ENCODE results near the gene ARHGAP19. TPM values are rescaled to one million over a fixed set of nuclear protein-coding genes. Genes with fewer than 3 reads are reported as not detected.

ARHGAP19 gene
- total and polyA plus RNA-seq, 9 of the 15 experiments (the other 6 are each of a cell fraction or from before 2014, with no cell fraction given), result 14.8 to 49.5 (median 26.8) TPM

DNA sequence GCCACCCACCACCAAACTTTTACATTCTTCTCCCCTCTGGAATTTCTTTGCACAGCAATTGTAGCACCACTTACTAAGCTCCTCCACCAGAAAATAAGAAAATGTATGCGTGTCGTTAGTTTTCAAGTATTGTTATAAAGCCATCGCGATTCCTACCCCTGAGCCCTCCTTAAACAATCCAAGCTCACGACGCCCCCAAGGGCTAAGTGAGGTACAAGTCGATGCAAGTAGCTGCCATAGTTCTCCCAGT, 40.8 kb upstream of the ARHGAP19 start (continued):
- TF ChIP-seq, protein P1, sequence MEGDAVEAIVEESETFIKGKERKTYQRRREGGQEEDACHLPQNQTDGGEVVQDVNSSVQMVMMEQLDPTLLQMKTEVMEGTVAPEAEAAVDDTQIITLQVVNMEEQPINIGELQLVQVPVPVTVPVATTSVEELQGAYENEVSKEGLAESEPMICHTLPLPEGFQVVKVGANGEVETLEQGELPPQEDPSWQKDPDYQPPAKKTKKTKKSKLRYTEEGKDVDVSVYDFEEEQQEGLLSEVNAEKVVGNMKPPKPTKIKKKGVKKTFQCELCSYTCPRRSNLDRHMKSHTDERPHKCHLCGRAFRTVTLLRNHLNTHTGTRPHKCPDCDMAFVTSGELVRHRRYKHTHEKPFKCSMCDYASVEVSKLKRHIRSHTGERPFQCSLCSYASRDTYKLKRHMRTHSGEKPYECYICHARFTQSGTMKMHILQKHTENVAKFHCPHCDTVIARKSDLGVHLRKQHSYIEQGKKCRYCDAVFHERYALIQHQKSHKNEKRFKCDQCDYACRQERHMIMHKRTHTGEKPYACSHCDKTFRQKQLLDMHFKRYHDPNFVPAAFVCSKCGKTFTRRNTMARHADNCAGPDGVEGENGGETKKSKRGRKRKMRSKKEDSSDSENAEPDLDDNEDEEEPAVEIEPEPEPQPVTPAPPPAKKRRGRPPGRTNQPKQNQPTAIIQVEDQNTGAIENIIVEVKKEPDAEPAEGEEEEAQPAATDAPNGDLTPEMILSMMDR (IDR thresholded peaks at IDR 0.05 in 2 of 3, conservative IDR thresholded peaks at IDR 0.05 in 1 of 3; ENCODE audit: insufficient read depth in 2 of 3, low read depth in 1 of 3, low read length in 3 of 3), result peak; percentile 12 to 30 (median 20); a peak in 2 of 6 replicates
- no peak for TF ChIP-seq ZNF551 (CRISPR knock-in tag; IDR thresholded peaks at IDR 0.05)
- no peak for TF ChIP-seq ZNF699 (CRISPR knock-in tag; IDR thresholded peaks at IDR 0.05; ENCODE audit: insufficient replicate concordance)
- TF ChIP-seq HOXB6 (CRISPR knock-in tag; IDR thresholded peaks at IDR 0.05; ENCODE audit: borderline replicate concordance), result no peak
- no peak for TF ChIP-seq MAFG (tag; conservative IDR thresholded peaks at IDR 0.05)
- TF ChIP-seq BDP1 (IDR thresholded peaks at IDR 0.05; ENCODE audit: insufficient read depth, insufficient read length), result no peak
- no peak for TF ChIP-seq RCOR1 (IDR thresholded peaks at IDR 0.05; ENCODE audit: borderline replicate concordance in 1 of 2, low read depth in 2 of 2, low read length in 2 of 2)
- no peak for TF ChIP-seq PURB (CRISPR knock-in tag; IDR thresholded peaks at IDR 0.05; ENCODE audit: low read depth)
- 0 out of 2 replicates have a peak, but pooled peaks have one; percentile 78 for TF ChIP-seq ESRRA (IDR thresholded peaks at IDR 0.05; ENCODE audit: borderline replicate concordance, low read depth)
- TF ChIP-seq KDM4B (IDR thresholded peaks at IDR 0.05; ENCODE audit: borderline replicate concordance in 2 of 2, low read depth in 1 of 2), result no peak
- TF ChIP-seq YY1 (IDR thresholded peaks at IDR 0.05; ENCODE audit: borderline replicate concordance in 1 of 3, control insufficient read depth in 1 of 3, extremely low read depth in 1 of 3, insufficient read depth in 3 of 3, insufficient read length in 1 of 3, insufficient replicate concordance in 2 of 3, low read depth in 1 of 3, low read length in 2 of 3), result peak in 1 of 3 experiments; percentile 47
- TF ChIP-seq TRIM24 (IDR thresholded peaks at IDR 0.05), result no peak
- TF ChIP-seq, protein P2, sequence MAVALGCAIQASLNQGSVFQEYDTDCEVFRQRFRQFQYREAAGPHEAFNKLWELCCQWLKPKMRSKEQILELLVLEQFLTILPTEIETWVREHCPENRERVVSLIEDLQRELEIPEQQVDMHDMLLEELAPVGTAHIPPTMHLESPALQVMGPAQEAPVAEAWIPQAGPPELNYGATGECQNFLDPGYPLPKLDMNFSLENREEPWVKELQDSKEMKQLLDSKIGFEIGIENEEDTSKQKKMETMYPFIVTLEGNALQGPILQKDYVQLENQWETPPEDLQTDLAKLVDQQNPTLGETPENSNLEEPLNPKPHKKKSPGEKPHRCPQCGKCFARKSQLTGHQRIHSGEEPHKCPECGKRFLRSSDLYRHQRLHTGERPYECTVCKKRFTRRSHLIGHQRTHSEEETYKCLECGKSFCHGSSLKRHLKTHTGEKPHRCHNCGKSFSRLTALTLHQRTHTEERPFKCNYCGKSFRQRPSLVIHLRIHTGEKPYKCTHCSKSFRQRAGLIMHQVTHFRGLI (CRISPR knock-in tag; IDR thresholded peaks at IDR 0.05), result no peak
- TF ChIP-seq, protein P3, sequence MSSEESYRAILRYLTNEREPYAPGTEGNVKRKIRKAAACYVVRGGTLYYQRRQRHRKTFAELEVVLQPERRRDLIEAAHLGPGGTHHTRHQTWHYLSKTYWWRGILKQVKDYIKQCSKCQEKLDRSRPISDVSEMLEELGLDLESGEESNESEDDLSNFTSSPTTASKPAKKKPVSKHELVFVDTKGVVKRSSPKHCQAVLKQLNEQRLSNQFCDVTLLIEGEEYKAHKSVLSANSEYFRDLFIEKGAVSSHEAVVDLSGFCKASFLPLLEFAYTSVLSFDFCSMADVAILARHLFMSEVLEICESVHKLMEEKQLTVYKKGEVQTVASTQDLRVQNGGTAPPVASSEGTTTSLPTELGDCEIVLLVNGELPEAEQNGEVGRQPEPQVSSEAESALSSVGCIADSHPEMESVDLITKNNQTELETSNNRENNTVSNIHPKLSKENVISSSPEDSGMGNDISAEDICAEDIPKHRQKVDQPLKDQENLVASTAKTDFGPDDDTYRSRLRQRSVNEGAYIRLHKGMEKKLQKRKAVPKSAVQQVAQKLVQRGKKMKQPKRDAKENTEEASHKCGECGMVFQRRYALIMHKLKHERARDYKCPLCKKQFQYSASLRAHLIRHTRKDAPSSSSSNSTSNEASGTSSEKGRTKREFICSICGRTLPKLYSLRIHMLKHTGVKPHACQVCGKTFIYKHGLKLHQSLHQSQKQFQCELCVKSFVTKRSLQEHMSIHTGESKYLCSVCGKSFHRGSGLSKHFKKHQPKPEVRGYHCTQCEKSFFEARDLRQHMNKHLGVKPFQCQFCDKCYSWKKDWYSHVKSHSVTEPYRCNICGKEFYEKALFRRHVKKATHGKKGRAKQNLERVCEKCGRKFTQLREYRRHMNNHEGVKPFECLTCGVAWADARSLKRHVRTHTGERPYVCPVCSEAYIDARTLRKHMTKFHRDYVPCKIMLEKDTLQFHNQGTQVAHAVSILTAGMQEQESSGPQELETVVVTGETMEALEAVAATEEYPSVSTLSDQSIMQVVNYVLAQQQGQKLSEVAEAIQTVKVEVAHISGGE (CRISPR knock-in tag; IDR thresholded peaks at IDR 0.05), result 0 out of 6 replicates have a peak, but pooled peaks of 1 of the 3 experiments have one; percentile 43
- TF ChIP-seq, protein P4, sequence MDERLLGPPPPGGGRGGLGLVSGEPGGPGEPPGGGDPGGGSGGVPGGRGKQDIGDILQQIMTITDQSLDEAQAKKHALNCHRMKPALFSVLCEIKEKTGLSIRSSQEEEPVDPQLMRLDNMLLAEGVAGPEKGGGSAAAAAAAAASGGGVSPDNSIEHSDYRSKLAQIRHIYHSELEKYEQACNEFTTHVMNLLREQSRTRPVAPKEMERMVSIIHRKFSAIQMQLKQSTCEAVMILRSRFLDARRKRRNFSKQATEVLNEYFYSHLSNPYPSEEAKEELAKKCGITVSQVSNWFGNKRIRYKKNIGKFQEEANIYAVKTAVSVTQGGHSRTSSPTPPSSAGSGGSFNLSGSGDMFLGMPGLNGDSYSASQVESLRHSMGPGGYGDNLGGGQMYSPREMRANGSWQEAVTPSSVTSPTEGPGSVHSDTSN (CRISPR knock-in tag; IDR thresholded peaks at IDR 0.05; ENCODE audit: low read depth), result no peak
- TF ChIP-seq, protein P4 (tag; conservative IDR thresholded peaks at IDR 0.05; ENCODE audit: low read depth), result no peak

Measured in K562 (cell line).